HepG2 (cell line): ENCODE data around the gene HYAL2. TPM values are rescaled to one million over a fixed set of nuclear protein-coding genes. Genes with fewer than 3 reads are reported as not detected.

Experiments
- ATAC-seq: fragments of 200-7000 bp; cut with Tn5 transposase; 3 replicates; pipeline ENCODE4 v1.9.1; 2020; ENCODE audit warnings: mild to moderate bottlenecking, moderate library complexity
- BruUV-seq: library from RNA; stranded (reverse); fragments of 400-500 nt; replicated peaks from 2 replicates; lab custom pipeline; 2021; lab: Mats Ljungman, UMichigan
- CTCF ChIA-PET: fragments of 300-600 bp; formaldehyde crosslinking; extraction: SDS; loops from one replicate; lab custom pipeline; 2021; ENCODE audit warnings: low total read pairs, inconsistent platforms, low intra/inter-chr PET ratio; lab: Yijun Ruan, JAX
- POLR2A ChIA-PET: fragments of 350-600 bp; sonication (Branson Sonifier 250); formaldehyde crosslinking; loops from one replicate; lab custom pipeline; 2020; ENCODE audit warnings: antibody characterized with exemption, inconsistent platforms; lab: Yijun Ruan, JAX
- DNase-seq: peaks from one replicate; pipeline ENCODE4 v3.0.0-alpha.2; 2015; ENCODE audit warnings: low spot score
- FAIRE-seq: peaks from 3 replicates; lab custom pipeline; 2011; peaks lifted over from hg19 to GRCh38; lab: Jason Lieb, UNC
- H2AFZ ChIP-seq: one replicate; pipeline ENCODE4 v1.6.1; 2011; ENCODE audit warnings: low read length, inconsistent platforms
- H3K27ac ChIP-seq: fragments of 300-600 bp; 3 replicates; pipeline ENCODE4 v1.8.0; 2011; ENCODE audit warnings: mixed run types, mild to moderate bottlenecking, mixed read lengths, low read length, inconsistent platforms; ENCODE audit not compliant: insufficient read depth; ENCODE audit errors: extremely low read length
- H3K27me3 ChIP-seq, 2 experiments: fragments of 200-600 bp in 1 of 2; 2 replicates in 1 of 2; 3 replicates in 1 of 2; pipeline versions ENCODE4 v1.6.0 to v1.8.0; 2011; ENCODE audit warnings: low read length in 2 of 2, mild to moderate bottlenecking in 2 of 2, moderate library complexity in 2 of 2, inconsistent platforms in 1 of 2; ENCODE audit not compliant: insufficient read depth in 2 of 2, control insufficient read depth in 1 of 2
- H3K36me3 ChIP-seq, 2 experiments: fragments of 200-600 bp in 1 of 2; replicated peaks in 1 of 2; 2 replicates in 1 of 2; 3 replicates in 1 of 2; pipeline versions ENCODE4 v1.5.1 to v1.8.0; 2011; ENCODE audit warnings: low read length in 2 of 2, inconsistent platforms in 1 of 2; ENCODE audit not compliant: insufficient read depth in 2 of 2, control insufficient read depth in 1 of 2
- H3K4me1 ChIP-seq: 2 replicates; pipeline ENCODE4 v1.5.1; 2012; ENCODE audit warnings: low read length, inconsistent platforms; ENCODE audit not compliant: insufficient read depth
- H3K4me2 ChIP-seq: 2 replicates; pipeline ENCODE4 v1.6.0; 2011; ENCODE audit warnings: low read depth, low read length, inconsistent platforms
- H3K4me3 ChIP-seq, 3 experiments: fragments of 200-600 bp in 1 of 3; sonication (generic), shearing (Covaris generic) in 1 of 3; replicated peaks in 1 of 3; 2 replicates each; pipeline ENCODE4 v1.5.1; 2011 to 2016; ENCODE audit warnings: low read length in 3 of 3, inconsistent platforms in 2 of 3, low read depth in 2 of 3, mild to moderate bottlenecking in 2 of 3, control low read depth in 1 of 3, mixed read lengths in 1 of 3; ENCODE audit not compliant: insufficient read depth in 1 of 3
- H3K79me2 ChIP-seq: one replicate; pipeline ENCODE4 v1.6.1; 2011; ENCODE audit warnings: low read length, inconsistent platforms; ENCODE audit not compliant: insufficient read depth
- H3K9ac ChIP-seq: 2 replicates; pipeline ENCODE4 v1.6.0; 2011; ENCODE audit warnings: mild to moderate bottlenecking, low read depth, low read length, inconsistent platforms; ENCODE audit not compliant: insufficient read depth
- H3K9me3 ChIP-seq: 2 replicates; pipeline ENCODE4 v1.5.1; 2012; ENCODE audit warnings: mild to moderate bottlenecking, low read length
- H4K20me1 ChIP-seq: 2 replicates; pipeline ENCODE4 v1.6.0; 2011; ENCODE audit warnings: inconsistent platforms, mild to moderate bottlenecking, low read length, moderate library complexity; ENCODE audit not compliant: insufficient read depth
- ELF4 ChIP-seq: sonication (generic); formaldehyde crosslinking; IDR thresholded peaks from 2 replicates; pipeline ENCODE4 v1.5.0; 2020; ENCODE audit warnings: missing genetic modification reagents, mild to moderate bottlenecking, moderate library complexity, borderline replicate concordance
- NFE2 ChIP-seq: sonication (generic); formaldehyde crosslinking; IDR thresholded peaks from 2 replicates; pipeline ENCODE4 v1.4.0; 2020; ENCODE audit warnings: missing genetic modification reagents
- PCBP2 ChIP-seq: fragments of 200-400 bp; formaldehyde crosslinking; optimal IDR thresholded peaks from 2 replicates; pipeline ENCODE3; 2018; ENCODE audit warnings: low read length, low read depth; ENCODE audit not compliant: poor library complexity, severe bottlenecking
- POGZ ChIP-seq: sonication (generic); formaldehyde crosslinking; IDR thresholded peaks from 2 replicates; pipeline ENCODE4 v1.4.0; 2020; ENCODE audit warnings: mild to moderate bottlenecking, missing genetic modification reagents
- POLR2AphosphoS2 ChIP-seq: IDR thresholded peaks from 2 replicates; pipeline ENCODE4 v1.6.1; 2011; ENCODE audit warnings: low read depth, low read length, improper control_type of control experiment
- SP1 ChIP-seq, 2 experiments: fragments of 450-650 bp in 1 of 2; sonication (generic) in 1 of 2; formaldehyde crosslinking in 1 of 2; IDR thresholded peaks; 2 replicates each; pipeline versions ENCODE4 v1.4.0 to v1.6.1; 2016 to 2020; ENCODE audit warnings: missing genetic modification reagents in 1 of 2
- SRSF9 ChIP-seq: fragments of 200-400 bp; formaldehyde crosslinking; IDR thresholded peaks from 2 replicates; pipeline ENCODE4 v1.6.1; 2018; ENCODE audit warnings: borderline replicate concordance, mild to moderate bottlenecking, low read depth, low read length; ENCODE audit not compliant: insufficient read depth, poor library complexity, severe bottlenecking
- TFAP4 ChIP-seq: sonication (generic); IDR thresholded peaks from 2 replicates; pipeline ENCODE4 v1.6.1; 2016; ENCODE audit warnings: low read depth, borderline replicate concordance
- TOE1 ChIP-seq: sonication (generic); formaldehyde crosslinking; IDR thresholded peaks from 2 replicates; pipeline ENCODE4 v1.4.0; 2020; ENCODE audit warnings: mild to moderate bottlenecking, missing genetic modification reagents
- ZFY ChIP-seq: sonication (generic); formaldehyde crosslinking; IDR thresholded peaks from 2 replicates; pipeline ENCODE4 v1.4.0; 2020; ENCODE audit warnings: missing genetic modification reagents
- ZKSCAN1 ChIP-seq: fragments of 150-350 bp; IDR thresholded peaks from 2 replicates; pipeline ENCODE4 v1.6.1; 2014; ENCODE audit warnings: low read length
- ZNF274 ChIP-seq: sonication (generic); formaldehyde crosslinking; IDR thresholded peaks from 2 replicates; pipeline ENCODE4 v1.5.1; 2020; ENCODE audit warnings: mild to moderate bottlenecking, missing genetic modification reagents
- ZNF512B ChIP-seq: sonication (generic); formaldehyde crosslinking; IDR thresholded peaks from 2 replicates; pipeline ENCODE4 v1.5.1; 2020; ENCODE audit warnings: missing genetic modification reagents, mild to moderate bottlenecking, borderline replicate concordance
- ZNF629 ChIP-seq: sonication (generic); formaldehyde crosslinking; conservative IDR thresholded peaks from 2 replicates; pipeline ENCODE4 v1.5.0; 2020; ENCODE audit warnings: missing genetic modification reagents
- ZNF879 ChIP-seq: sonication (generic); formaldehyde crosslinking; IDR thresholded peaks from 2 replicates; pipeline ENCODE4 v1.8.1; 2023; ENCODE audit warnings: missing genetic modification reagents
- WGBS: methylation state at CpG from one replicate; pipeline ENCODE4 v1.1.6; 2017; ENCODE audit warnings: low lambda C conversion rate; 5-methylcytosine and 5-hydroxymethylcytosine counted together
- in situ Hi-C: cut with HindIII; loops from 2 replicates; pipeline ENCODE4 v1.10.0; 2017; ENCODE audit warnings: low pct_unique_long_range_greater_than_20kb; ENCODE audit not compliant: extremely low pct_ligation_motif_present
- intact Hi-C: fragments of 100-400 bp; cut with micrococcal nuclease; formaldehyde crosslinking; loops from one replicate; pipeline ENCODE4 v1.10.0; 2022; ENCODE audit not compliant: unreplicated experiment
- polyA plus RNA-seq, 8 experiments: library from polyadenylated mRNA; depleted of rRNA in 3 of 8; stranded (reverse) in 7 of 8; unstranded in 1 of 8; fragments of >200 nt; fragmentation: Illumina TruSeq in 4 of 8; extraction: Trizol in 4 of 8; gene quantifications; 2 replicates each; pipeline versions ENCODE4 v1.2.1 to v1.2.3, GENCODE V29; 2011 to 2016; ENCODE audit warnings: low read depth in 4 of 8, missing spikeins in 1 of 8, mixed read lengths in 1 of 8; ENCODE audit not compliant: insufficient read depth in 1 of 8
- total RNA-seq, 5 experiments: library from RNA; depleted of rRNA; stranded (reverse); fragments of >200 nt; fragmentation: Illumina TruSeq; extraction: Trizol; gene quantifications; 2 replicates each; pipeline ENCODE4 v1.2.3, GENCODE V29; 2016; ENCODE audit warnings: low read depth in 1 of 5
- TF ChIP-seq, protein P1 (sequence below): sonication (generic); formaldehyde crosslinking; IDR thresholded peaks from 2 replicates; pipeline ENCODE4 v1.8.1; 2023; ENCODE audit warnings: mild to moderate bottlenecking, moderate library complexity, missing genetic modification reagents

HYAL2 gene
- total and polyA plus RNA-seq, 2 of the 13 experiments (the other 11 are each of a cell fraction or from before 2014, with no cell fraction given), result 76.2 to 102 TPM

- Histone ChIP-seq H3K9ac (peak overlapping the region; percentile 93), H3K36me3 (peaks cover 1 to 3% of the 10 kb centered on the region in 2 experiments; a peak in 2 of 5 replicates), H3K9me3 (no peaks in the 10 kb centered on the region), H3K27ac (peak overlapping the region; percentile 96), H3K79me2 (peaks cover 36% of the 10 kb centered on the region), H3K4me1 (peaks cover 56% of the 10 kb centered on the region), H3K27me3 (no peaks in the 10 kb centered on the region; a peak in 1 of 5 replicates), H3K4me3 (peak overlapping the region; percentile 67 to 91 (median 71)), H4K20me1 (peaks cover 11% of the 10 kb centered on the region), H3K4me2 (peak overlapping the region; percentile 86), H2AFZ (no peak overlapping the region)
- intact Hi-C loops (loop anchor here (1.0 to 5.0 kb wide), 2 partner anchors 22 to 40 kb away; no protein-coding TSS in a partner anchor), in situ Hi-C loops (no loop called here)
- ATAC-seq, result peak; percentile 3
- BruUV-seq, result no TSS peak
- FAIRE-seq, result no peak
- ChIA-PET CTCF (interaction anchor here (1.9 to 2.5 kb wide), 2 partner anchors 20 to 22 kb away, joined by 14 to 15 read pairs; partner anchors contain the start of gene HYAL2), POLR2A (interaction anchor here (1.1 to 7.9 kb wide), 14 partner anchors 10 to 106 kb away, joined by 3 to 222 read pairs (median 12); partner anchors contain the start of genes CYB561D2, GNAI2, HYAL2 and IFRD2)
- WGBS, result 10% methylated on average over 2 of the region's 32 CpGs
- DNase-seq, result no peak
- TF ChIP-seq PCBP2 (no peak), POGZ (CRISPR knock-in tag) (no peak), ELF4 (CRISPR knock-in tag) (peak; percentile 15; the same call in 1 of the 2 replicates), ZFY (CRISPR knock-in tag) (no peak), SP1 (IDR thresholded peaks at IDR 0.05) (no peak), SP1 (CRISPR knock-in tag; IDR thresholded peaks at IDR 0.05) (no peak), ZKSCAN1 (no peak), POLR2AphosphoS2 (0 out of 2 replicates have a peak, but pooled peaks have one; percentile 6), ZNF879 (CRISPR knock-in tag) (no peak), NFE2 (CRISPR knock-in tag) (no peak), TFAP4 (0 out of 2 replicates have a peak, but pooled peaks have one; percentile 6), SRSF9 (no peak), TOE1 (no peak), ZNF629 (CRISPR knock-in tag) (no peak; the same call in 1 of the 2 replicates), ZNF274 (CRISPR knock-in tag) (peak; percentile 30; the same call in 1 of the 2 replicates), ZNF512B (CRISPR knock-in tag) (no peak)
- TF ChIP-seq, protein P1, sequence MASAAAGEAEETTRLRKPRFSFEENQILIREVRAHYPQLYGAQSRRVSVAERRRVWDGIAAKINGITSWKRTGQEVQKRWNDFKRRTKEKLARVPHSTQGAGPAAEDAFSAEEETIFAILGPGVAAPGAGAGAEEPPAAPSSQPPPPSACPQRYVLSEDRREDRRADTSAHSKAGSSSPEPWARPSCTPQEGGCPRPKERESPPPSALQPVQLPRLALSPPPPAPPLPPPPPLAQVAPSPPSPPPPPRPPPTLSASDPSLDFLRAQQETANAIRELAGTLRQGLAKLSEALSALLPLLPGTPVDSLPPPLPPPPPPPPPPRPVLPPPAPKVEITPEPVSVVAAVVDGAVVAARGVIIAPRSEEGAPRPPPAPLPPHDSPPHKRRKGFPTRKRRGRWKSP (CRISPR knock-in tag), result peak; percentile 19; the same call in 1 of the 2 replicates
Observed at GRCh38 chr3:50302095-50303012, 20.2 kb downstream of the HYAL2 start.
